ENCODE measurements around the gene LPP. TPM values are rescaled to one million over a fixed set of nuclear protein-coding genes. Genes with fewer than 3 reads are reported as not detected.

Gene LPP
- total and polyA plus RNA-seq, 2 of the 13 experiments (the other 11 are each of a cell fraction or from before 2014, with no cell fraction given): 19.2 to 29.9 TPM

DNA sequence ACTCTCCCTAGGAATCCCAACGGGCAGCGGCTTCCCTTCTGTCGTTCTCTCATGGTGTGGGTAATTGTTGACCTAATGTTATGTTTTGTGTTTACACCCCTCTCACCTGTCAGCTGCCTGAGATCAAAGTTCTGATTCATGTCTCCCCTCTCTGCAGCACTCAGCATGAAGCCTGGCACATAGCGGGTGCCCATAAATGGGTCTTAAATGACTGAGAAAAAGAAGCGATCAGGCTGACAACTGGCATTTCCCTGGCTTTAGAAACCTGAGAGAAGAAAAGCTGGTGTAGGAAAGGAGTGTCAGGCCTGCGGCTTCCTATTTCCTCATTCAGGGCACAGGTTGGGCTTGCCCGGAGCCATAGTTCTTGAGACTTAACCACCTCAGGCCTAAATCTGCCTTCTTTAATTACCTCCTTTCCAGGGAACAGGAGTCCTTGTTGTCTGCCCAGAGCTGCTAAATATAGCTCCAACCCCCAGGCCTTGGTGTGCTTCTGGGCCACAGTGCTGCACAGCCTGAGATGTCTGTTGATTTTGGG lies 31.8 kb downstream of the LPP start (continued):
- TF ChIP-seq, protein P1, sequence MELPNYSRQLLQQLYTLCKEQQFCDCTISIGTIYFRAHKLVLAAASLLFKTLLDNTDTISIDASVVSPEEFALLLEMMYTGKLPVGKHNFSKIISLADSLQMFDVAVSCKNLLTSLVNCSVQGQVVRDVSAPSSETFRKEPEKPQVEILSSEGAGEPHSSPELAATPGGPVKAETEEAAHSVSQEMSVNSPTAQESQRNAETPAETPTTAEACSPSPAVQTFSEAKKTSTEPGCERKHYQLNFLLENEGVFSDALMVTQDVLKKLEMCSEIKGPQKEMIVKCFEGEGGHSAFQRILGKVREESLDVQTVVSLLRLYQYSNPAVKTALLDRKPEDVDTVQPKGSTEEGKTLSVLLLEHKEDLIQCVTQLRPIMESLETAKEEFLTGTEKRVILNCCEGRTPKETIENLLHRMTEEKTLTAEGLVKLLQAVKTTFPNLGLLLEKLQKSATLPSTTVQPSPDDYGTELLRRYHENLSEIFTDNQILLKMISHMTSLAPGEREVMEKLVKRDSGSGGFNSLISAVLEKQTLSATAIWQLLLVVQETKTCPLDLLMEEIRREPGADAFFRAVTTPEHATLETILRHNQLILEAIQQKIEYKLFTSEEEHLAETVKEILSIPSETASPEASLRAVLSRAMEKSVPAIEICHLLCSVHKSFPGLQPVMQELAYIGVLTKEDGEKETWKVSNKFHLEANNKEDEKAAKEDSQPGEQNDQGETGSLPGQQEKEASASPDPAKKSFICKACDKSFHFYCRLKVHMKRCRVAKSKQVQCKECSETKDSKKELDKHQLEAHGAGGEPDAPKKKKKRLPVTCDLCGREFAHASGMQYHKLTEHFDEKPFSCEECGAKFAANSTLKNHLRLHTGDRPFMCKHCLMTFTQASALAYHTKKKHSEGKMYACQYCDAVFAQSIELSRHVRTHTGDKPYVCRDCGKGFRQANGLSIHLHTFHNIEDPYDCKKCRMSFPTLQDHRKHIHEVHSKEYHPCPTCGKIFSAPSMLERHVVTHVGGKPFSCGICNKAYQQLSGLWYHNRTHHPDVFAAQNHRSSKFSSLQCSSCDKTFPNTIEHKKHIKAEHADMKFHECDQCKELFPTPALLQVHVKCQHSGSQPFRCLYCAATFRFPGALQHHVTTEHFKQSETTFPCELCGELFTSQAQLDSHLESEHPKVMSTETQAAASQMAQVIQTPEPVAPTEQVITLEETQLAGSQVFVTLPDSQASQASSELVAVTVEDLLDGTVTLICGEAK (IDR thresholded peaks at IDR 0.05): no peak
- TF ChIP-seq, protein P1 (CRISPR knock-in tag; IDR thresholded peaks at IDR 0.05): no peak
- TF ChIP-seq RAD51 (IDR thresholded peaks at IDR 0.05; ENCODE audit: borderline replicate concordance): no peak
- TF ChIP-seq, protein P2, sequence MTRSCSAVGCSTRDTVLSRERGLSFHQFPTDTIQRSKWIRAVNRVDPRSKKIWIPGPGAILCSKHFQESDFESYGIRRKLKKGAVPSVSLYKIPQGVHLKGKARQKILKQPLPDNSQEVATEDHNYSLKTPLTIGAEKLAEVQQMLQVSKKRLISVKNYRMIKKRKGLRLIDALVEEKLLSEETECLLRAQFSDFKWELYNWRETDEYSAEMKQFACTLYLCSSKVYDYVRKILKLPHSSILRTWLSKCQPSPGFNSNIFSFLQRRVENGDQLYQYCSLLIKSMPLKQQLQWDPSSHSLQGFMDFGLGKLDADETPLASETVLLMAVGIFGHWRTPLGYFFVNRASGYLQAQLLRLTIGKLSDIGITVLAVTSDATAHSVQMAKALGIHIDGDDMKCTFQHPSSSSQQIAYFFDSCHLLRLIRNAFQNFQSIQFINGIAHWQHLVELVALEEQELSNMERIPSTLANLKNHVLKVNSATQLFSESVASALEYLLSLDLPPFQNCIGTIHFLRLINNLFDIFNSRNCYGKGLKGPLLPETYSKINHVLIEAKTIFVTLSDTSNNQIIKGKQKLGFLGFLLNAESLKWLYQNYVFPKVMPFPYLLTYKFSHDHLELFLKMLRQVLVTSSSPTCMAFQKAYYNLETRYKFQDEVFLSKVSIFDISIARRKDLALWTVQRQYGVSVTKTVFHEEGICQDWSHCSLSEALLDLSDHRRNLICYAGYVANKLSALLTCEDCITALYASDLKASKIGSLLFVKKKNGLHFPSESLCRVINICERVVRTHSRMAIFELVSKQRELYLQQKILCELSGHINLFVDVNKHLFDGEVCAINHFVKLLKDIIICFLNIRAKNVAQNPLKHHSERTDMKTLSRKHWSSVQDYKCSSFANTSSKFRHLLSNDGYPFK (CRISPR knock-in tag; IDR thresholded peaks at IDR 0.05; ENCODE audit: borderline replicate concordance): no peak
- no peak for TF ChIP-seq JUNB (CRISPR knock-in tag; IDR thresholded peaks at IDR 0.05; ENCODE audit: borderline replicate concordance)
- TF ChIP-seq PHF5A (CRISPR knock-in tag; IDR thresholded peaks at IDR 0.05; ENCODE audit: low read depth, unreplicated experiment): no peak
- TF ChIP-seq, protein P3, sequence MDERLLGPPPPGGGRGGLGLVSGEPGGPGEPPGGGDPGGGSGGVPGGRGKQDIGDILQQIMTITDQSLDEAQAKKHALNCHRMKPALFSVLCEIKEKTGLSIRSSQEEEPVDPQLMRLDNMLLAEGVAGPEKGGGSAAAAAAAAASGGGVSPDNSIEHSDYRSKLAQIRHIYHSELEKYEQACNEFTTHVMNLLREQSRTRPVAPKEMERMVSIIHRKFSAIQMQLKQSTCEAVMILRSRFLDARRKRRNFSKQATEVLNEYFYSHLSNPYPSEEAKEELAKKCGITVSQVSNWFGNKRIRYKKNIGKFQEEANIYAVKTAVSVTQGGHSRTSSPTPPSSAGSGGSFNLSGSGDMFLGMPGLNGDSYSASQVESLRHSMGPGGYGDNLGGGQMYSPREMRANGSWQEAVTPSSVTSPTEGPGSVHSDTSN (CRISPR knock-in tag; IDR thresholded peaks at IDR 0.05): peak; percentile 68
- no peak for TF ChIP-seq MBNL3 (CRISPR knock-in tag; conservative IDR thresholded peaks at IDR 0.05)
- TF ChIP-seq, protein P4, sequence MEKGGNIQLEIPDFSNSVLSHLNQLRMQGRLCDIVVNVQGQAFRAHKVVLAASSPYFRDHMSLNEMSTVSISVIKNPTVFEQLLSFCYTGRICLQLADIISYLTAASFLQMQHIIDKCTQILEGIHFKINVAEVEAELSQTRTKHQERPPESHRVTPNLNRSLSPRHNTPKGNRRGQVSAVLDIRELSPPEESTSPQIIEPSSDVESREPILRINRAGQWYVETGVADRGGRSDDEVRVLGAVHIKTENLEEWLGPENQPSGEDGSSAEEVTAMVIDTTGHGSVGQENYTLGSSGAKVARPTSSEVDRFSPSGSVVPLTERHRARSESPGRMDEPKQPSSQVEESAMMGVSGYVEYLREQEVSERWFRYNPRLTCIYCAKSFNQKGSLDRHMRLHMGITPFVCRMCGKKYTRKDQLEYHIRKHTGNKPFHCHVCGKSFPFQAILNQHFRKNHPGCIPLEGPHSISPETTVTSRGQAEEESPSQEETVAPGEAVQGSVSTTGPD (CRISPR knock-in tag; IDR thresholded peaks at IDR 0.05): no peak
- TF ChIP-seq, protein P5, sequence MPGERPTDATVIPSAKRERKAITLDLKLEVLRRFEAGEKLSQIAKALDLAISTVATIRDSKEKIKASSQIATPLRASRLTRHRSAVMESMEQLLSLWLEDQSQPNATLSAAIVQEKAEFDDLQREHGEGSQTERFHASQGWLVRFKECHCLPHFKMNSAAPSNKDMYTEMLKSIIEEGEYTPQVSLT (CRISPR knock-in tag; IDR thresholded peaks at IDR 0.05; ENCODE audit: borderline replicate concordance, low read depth): no peak
- TF ChIP-seq, protein P6, sequence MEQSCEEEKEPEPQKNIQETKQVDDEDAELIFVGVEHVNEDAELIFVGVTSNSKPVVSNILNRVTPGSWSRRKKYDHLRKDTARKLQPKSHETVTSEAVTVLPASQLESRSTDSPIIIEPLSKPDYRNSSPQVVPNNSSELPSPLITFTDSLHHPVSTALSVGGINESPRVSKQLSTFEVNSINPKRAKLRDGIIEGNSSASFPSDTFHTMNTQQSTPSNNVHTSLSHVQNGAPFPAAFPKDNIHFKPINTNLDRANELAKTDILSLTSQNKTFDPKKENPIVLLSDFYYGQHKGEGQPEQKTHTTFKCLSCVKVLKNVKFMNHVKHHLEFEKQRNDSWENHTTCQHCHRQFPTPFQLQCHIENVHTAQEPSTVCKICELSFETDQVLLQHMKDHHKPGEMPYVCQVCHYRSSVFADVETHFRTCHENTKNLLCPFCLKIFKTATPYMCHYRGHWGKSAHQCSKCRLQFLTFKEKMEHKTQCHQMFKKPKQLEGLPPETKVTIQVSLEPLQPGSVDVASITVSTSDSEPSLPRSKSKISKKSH (CRISPR knock-in tag; IDR thresholded peaks at IDR 0.05; ENCODE audit: borderline replicate concordance): no peak
- TF ChIP-seq ZNF232 (CRISPR knock-in tag; IDR thresholded peaks at IDR 0.05; ENCODE audit: borderline replicate concordance): no peak; the same call in 1 of the 2 replicates
